ENCODE measurements around the gene EIF3C.
A peak's percentile ranks its signal among the peaks of the same experiment; 100 is the strongest.
"Not testable (repeated sequence)": the region's sequence is repeated elsewhere in the genome, so short reads cannot be mapped to it uniquely, and the experiment has no call there.

Gene EIF3C

DNA sequence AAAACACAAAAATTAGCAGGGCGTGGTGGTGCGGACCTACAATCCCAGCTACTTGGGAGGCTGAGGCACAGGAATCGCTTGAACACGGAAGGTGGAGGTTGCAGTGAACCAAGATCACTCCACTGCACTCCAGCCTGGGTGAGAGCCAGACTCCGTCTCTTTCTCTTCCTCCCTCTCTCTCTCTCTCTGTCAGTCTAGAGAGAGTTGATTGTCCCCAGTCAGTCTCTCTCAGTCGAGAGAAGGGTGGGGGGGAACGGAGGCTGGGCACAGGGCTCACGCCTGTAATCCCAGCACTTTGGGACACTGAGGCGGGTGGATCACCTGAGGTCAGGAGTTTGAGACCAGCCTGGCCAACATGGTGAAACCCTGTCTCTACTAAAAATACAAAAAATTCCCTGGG, 30.0 kb downstream of the EIF3C start:
- DNase-seq, result not testable (repeated sequence)

DNA sequence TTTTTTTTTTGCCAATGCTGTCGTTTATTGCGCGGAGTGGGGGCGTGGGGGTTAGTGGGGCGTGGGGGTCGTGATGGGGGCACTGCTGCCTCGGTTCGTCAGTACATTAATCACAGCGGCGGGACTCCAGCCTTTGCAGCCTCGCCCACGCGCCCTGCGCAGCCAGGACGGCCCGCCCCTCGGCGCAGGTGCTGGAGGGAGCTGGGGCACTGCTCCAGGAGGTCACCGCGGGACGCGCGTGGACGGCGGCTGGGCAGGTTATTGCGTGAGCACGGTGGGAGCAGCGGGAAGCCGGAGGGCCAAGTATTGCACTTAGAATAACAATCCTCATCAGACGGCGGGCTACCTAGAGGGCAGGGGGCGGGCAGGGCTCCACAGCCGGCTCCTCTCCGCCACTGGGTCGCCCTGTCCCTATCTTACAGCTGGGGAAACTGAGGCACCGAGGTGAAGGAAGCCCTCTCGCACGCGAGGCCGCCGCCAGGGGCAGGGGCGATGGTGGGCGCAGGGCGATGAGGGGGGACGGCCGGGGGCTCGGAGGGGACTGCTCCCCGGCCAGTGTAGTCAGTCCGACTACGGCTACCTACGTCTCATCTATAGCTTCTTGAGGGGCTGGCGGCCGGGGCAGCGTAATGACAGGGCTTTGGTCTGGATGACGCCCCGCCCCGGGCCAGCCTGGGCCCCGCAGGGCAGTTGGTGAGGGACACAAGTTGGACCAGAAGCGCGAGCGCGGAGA, 35.5 kb downstream of the EIF3C start:
- peak; percentile 4 for DNase-seq

DNA sequence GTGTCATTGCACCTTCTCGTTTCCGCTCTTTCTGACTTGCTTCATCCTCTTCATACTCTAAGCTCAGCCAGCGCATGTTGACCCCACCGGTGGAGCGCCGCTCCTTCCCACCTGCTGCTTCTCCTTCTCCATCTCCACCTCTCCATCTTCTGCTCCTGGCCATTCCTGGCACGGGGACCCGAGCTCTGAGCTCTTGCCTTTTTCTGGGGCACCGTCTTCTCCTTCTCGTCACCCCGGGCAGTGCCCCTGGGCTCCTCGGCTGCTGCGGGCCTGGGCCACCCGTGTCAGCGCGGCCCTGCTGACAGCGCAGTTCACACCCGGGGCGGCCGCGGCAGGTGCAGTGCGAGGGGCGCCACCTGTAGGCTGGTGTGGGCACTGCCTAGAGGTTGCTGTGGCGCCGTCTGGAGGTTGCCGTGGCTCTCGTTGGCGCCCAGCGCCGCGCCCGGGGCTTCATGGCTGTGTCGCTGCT, 38.8 kb downstream of the EIF3C start:
- DNase-seq, result not testable (repeated sequence)

DNA sequence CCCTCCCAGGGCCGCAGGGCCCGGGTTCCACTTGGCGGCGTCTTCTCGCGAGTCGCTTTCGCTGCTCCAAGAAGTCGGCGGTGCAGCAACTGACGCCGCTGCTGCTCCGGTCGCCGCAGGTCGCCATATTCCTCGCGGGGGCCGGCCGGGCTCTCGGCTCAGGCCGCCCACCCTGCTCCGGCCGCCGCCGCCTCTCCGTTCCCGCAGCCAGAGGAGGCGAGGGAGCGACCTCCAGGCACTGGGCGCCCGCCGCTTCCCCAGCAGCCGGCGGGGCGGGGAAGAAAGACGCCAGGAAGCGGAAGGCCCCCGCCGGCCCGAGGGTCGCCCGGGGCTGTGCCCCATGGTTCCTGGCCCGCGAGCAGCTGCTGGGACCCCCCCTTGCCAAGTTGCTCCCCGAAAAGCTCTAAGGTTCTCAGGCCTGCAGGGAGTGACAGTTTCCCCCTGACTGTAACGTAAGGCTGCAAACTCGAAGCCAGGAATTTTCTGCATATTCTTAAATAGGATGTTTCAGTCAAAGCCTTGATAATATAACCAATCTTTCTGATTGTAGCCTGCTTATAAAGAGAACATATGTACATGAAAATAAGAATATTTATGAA, 39.3 kb downstream of the EIF3C start:
- DNase-seq, result not testable (repeated sequence)

DNA sequence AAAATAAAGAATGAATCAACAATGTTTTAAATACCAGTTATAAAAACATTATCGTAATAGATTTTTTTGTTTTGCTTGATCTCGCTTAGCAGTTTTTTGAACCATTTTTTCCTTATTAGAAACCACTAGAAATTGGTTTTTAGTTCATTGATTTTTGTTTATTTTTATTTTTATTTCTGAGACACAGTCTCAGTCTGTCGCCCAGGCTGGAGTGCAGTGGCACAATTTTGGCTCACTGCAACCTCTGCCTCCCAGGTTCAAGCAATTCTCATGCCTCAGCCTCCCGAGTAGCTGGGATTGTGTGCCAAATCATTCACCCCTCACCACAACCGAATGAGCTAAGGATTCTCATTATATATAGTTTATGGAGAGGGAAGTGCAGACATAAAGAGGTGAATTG, 40.2 kb downstream of the EIF3C start, which contains the start of gene NPIPB9:
Gene NPIPB9 (plus strand): TSS at position 301 of the 400 bp plus-strand sequence.
- not testable (repeated sequence) for DNase-seq

DNA sequence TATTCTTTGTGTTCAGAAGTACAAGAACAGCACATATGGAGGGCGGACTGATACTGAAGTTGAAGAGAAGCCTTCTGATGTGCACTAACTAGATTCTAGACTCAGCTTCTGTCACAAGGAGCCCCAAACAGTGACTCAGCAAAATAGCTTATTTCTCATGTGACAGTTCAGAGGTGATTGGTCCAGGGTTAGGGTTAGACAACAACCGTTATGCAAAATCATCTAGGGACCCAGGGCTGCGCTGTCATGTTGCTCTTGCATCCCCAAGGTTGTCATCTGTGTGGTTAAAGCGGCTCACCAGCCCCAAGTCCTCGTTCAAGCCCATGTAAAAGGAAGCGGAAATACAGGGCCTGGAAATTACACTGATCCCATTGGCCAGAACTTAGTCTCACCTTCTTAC, 70.4 kb downstream of the EIF3C start:
- not testable (repeated sequence) for DNase-seq

DNA sequence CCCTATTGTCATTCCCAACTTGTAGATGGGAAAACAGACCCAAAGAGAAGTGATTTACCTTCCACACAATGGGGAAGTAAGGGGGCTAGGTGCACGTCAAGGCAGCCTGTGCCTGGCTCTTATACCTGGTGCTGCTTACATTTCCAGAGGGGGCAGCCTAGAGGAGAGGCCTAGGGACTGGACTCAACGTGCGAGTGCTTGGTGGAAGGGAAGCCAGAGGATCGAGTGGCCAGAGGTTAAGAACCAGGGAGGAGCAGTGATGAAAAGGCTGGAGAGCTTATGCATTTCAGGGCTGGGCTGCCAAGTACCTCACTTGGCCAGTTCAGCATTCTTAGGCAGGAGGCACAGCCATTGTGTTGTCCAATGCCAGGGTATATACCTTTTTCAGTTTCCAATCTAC, 71.1 kb downstream of the EIF3C start:
- DNase-seq, result not testable (repeated sequence)

Data from right kidney (tissue), 1 donor.